ENCODE measurements around the gene PRKAG2. TPM values are rescaled to one million over a fixed set of nuclear protein-coding genes. Genes with fewer than 3 reads are reported as not detected.

Gene PRKAG2
- total and polyA plus RNA-seq, 8 donors = 7.4 to 16.7 (median 9.2) TPM

- peak in 1 of 6 donors; percentile 30 for DNase-seq
- FAIRE-seq = no peak
- Histone ChIP-seq H3K4me1 (peaks cover 29 to 54% (median 36%) of the 10 kb centered on the region in 3 donors), H3K27me3 (no peaks in the 10 kb centered on the region), H3K9me3 (no peaks in the 10 kb centered on the region), H3K27ac (peak overlapping the region in 3 of 4 donors; percentile 26 to 36 (median 33)), H3K4me3 (no peak overlapping the region), H3K36me3 (no peaks in the 10 kb centered on the region)
- no peak for ATAC-seq
- no peak for TF ChIP-seq CTCF (IDR thresholded peaks at IDR 0.05)
- intact Hi-C loops (cut with DNase I) = no loop called here
- WGBS, 2 donors = 80 to 84% methylated on average over 19 to 20 of the region's 20 CpGs
Observed at GRCh38 chr7:151821806-151822540, 54.9 kb downstream of the PRKAG2 start.

GRCh38 chr7:151821226-151821625 lies 55.7 kb downstream of the PRKAG2 start:
- Histone ChIP-seq H3K9me3 (no peaks in the 10 kb centered on the region), H3K4me1 (peaks cover 29 to 54% (median 36%) of the 10 kb centered on the region in 3 donors), H3K4me3 (no peak overlapping the region), H3K36me3 (no peaks in the 10 kb centered on the region), H3K27ac (peak overlapping the region in 1 of 4 donors; percentile 1), H3K27me3 (no peaks in the 10 kb centered on the region)
- peak in 1 of 6 donors; percentile 54 for DNase-seq
- no peak for TF ChIP-seq CTCF (IDR thresholded peaks at IDR 0.05)
- 60 to 66% methylated on average over 4 of the region's 4 CpGs for WGBS, 2 donors
- ATAC-seq = no peak
- no peak for FAIRE-seq
- intact Hi-C loops (cut with DNase I) = no loop called here

GRCh38 chr7:151820491-151821105 lies 56.3 kb downstream of the PRKAG2 start:
- peaks cover 29 to 54% (median 36%) of the 10 kb centered on the region in 3 donors for H3K4me1 ChIP-seq
- H3K36me3 ChIP-seq = no peaks in the 10 kb centered on the region
- TF ChIP-seq CTCF (IDR thresholded peaks at IDR 0.05) = no peak
- ATAC-seq (no peak), DNase-seq (peak in 1 of 6 donors; percentile 31), FAIRE-seq (no peak)
- peak overlapping the region in 2 of 4 donors; percentile 1 to 26 for H3K27ac ChIP-seq
- H3K9me3 ChIP-seq = no peaks in the 10 kb centered on the region
- no peak overlapping the region for H3K4me3 ChIP-seq
- H3K27me3 ChIP-seq = no peaks in the 10 kb centered on the region
- 73 to 83% methylated on average over 12 to 13 of the region's 19 CpGs for WGBS, 2 donors
- intact Hi-C loops (cut with DNase I) = no loop called here

GRCh38 chr7:151819866-151820265 lies 57.0 kb downstream of the PRKAG2 start:
- H3K27ac ChIP-seq = peak overlapping the region; percentile 26 to 73 (median 58)
- ATAC-seq (peak; percentile 74 to 87 (median 77)), DNase-seq (peak; percentile 55 to 90 (median 78)), FAIRE-seq (no peak)
- H3K36me3 ChIP-seq = no peaks in the 10 kb centered on the region
- WGBS, 2 donors = 10 to 15% methylated on average over 8 of the region's 8 CpGs
- no peaks in the 10 kb centered on the region for H3K27me3 ChIP-seq
- TF ChIP-seq CTCF (IDR thresholded peaks at IDR 0.05) = no peak
- intact Hi-C loops (cut with DNase I) = no loop called here
- H3K4me3 ChIP-seq = no peak overlapping the region
- H3K9me3 ChIP-seq = no peaks in the 10 kb centered on the region
- peaks cover 29 to 49% (median 36%) of the 10 kb centered on the region in 3 donors for H3K4me1 ChIP-seq
